HG03159 (cell line): ENCODE data around the gene OSGEP.
"Not testable (repeated sequence)": the region's sequence is repeated elsewhere in the genome, so short reads cannot be mapped to it uniquely, and the experiment has no call there.

Source experiments
- ATAC-seq: cut with Tn5 transposase; IDR thresholded peaks from one replicate; pipeline ENCODE4 v1.9.1; 2021; ENCODE audit warnings: mild to moderate bottlenecking, moderate library complexity; ENCODE audit not compliant: unreplicated experiment

Gene OSGEP

DNA sequence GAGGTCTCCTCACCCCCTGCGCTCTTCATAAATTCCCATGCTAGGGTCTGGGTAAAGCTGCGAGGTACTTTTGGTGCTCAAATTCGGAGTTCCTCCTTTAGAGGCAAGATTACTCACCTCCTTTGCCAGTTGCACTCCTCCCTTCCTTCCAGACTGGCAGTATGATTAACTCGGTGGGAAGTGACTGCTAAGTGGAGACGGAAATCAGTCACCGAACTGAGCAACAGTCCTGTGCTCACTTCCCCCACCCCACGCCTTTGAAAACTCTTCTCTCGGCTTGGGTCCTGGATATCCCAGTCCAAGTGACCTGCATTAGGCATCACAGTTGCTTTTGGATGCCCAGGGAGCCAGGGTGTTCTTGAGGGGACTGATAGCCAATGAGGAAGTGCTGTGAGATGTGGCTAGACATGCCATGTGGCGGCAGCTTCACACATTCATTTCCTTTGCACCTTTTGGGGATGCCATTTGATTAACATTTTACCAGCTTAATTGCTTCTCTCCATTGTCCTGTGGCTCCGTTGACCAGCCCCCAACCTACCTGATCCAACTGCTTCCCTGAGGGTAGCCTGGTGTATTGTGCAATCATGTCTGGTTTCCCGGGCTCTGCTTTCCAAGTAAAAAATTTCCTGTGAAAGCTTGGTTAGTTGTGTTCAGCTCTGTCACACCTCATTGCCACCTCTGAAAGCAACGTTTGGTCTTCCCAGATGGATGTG lies 15.4 kb upstream of the OSGEP start:
- peak; percentile 37 for ATAC-seq

DNA sequence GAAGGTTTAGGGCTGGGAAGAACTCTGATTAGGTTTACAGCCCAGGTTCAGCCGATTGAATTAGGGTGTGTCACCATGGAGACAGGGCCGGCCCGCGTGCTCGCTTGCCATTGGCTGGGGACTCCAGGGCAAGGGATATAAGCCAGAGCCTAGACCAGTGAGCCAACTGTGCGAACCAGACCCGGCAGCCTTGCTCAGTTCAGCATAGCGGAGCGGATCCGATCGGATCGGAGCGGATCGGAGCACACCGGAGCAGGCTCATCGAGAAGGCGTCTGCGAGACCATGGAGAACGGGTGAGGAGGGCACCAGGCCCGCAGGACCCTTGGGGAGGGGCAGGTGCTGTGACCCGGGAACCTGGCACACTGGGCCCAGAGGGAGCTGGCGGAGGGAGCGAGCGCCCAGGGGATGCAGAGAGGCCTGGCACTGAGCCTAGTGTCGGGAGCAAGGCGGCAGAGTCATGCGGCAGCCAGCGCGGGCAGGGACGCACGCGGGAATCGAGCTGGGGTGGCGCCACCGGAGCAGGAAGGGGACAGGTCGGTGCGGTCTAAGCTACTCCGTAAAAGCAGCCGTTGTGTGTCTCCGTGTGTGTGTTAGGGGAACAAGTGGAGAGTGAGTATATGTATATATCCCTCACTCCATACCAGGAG lies 14.8 kb upstream of the OSGEP start, which contains the start of gene PNP:
TSS of gene PNP (plus strand) at position 165 of the 648 bp plus-strand sequence. CDS start at position 284, 119 bp downstream.
- peak; percentile 93 for ATAC-seq

- ATAC-seq = no peak
These were observed 14.2 kb upstream of the OSGEP start for GRCh38 chr14:20468764-20469241.

- ATAC-seq = peak; percentile 89
These were observed 6.9 kb upstream of the OSGEP start, which contains the start of gene PIP4P1 for GRCh38 chr14:20461225-20462141. Gene PIP4P1, minus strand, starts transcription at chr14:20461434. Its CDS starts 109 bp downstream, at chr14:20461325.

DNA sequence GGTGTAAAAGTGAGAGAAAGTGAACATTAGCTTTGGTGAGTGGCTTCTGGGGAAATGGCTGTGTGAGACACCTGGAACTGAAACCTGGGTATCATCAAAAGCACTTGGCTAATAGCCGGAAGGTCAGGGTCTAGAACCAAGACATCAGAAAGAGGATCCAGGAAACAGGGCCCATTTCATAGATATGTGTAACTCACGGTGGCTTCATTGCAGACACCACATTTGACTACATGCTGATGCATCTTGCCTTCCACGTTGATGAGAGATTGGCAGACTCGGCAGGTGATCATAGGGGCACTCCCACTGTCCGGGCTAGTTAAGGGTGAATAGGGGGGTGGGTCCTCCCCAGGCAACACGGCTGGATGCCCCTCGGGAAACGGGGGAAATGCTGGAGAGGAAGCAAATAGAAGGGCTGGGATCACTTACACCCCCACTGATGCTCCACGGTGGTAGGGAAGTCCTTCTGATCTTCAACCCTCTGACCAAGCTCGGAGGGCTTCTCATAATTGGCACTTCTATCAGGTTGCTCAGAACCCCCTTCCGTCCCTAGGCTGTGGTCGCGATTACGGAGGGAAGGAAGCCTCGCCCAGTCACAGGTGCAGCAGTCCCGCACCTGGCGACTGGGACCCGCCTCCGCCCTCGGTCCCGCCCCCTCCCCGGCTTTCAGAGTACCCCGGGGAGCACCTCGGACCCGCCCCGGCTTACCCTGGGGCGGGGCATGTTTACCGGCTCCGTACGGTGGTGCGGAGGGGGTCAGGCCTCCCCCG lies 6.0 kb upstream of the OSGEP start:
- peak; percentile 14 for ATAC-seq

DNA sequence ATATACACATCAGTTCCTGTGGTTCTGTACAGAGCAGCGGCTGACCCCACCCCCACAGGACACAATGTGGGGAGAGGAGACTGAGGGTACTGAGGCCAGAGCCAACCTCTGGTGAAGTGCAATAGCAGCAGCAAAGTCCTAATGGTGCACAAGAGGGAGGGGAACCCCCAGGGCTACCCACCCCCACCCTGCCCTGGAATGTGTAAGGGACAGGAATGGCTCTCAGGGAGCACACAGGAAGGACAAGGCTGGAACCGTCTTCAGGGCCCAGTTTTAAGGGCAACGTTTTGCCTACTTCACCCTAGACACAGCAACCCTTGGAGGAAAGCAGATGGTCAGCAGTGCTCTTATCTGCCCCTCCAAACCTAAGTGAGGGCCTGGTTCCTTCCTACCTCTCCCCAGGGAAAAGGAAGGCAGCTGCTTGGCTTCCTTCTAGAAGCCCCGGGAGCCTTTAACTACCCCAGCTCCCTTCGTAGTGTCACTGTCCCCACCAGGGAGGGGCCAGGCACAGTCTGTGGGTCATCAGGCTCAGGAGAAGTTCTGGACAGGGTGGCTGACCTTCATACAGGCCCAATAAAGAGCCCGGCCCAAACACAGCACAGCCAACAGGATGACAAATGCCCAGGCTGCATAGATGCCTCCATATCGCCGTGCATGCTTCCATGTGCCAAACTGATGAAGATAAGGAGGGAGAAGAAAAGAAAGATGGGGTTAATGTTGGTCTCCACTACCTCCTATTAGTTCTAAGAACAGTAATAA lies 3.6 kb upstream of the OSGEP start:
- no peak for ATAC-seq

- no peak for ATAC-seq
These were observed 2.4 kb upstream of the OSGEP start for GRCh38 chr14:20456971-20457370.

GRCh38 chr14:20455355-20456300 lies 1.0 kb upstream of the OSGEP start:
- peak; percentile 48 for ATAC-seq

- ATAC-seq = not testable (repeated sequence)
These were observed 1.8 kb downstream of the OSGEP start for GRCh38 chr14:20452831-20453230.

- ATAC-seq = no peak
These were observed 7.7 kb downstream of the OSGEP start for GRCh38 chr14:20446889-20447288.

- ATAC-seq = not testable (repeated sequence)
These were observed 11.0 kb downstream of the OSGEP start for GRCh38 chr14:20443650-20444049.

- no peak for ATAC-seq
These were observed 13.2 kb downstream of the OSGEP start for GRCh38 chr14:20441461-20441860.

DNA sequence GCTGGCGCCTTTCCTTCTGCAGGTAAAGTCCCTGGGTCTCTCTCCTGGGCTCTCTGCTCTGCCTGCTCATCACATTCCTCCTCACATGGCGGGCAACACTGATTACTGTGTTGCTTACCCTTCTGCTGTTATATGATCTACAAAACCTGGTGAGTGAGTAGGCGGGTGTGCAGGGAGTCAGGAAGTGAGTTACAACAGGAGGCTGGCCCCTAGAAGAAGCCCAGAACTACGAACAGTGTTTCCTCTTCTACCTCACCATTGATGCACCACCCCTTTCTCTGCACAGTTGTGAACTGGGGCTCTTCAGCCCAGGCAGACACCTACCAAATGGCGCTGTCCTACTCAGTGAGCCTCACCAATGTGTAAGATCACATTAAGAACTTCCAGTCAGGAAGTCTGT lies 13.7 kb downstream of the OSGEP start:
- peak; percentile 91 for ATAC-seq

DNA sequence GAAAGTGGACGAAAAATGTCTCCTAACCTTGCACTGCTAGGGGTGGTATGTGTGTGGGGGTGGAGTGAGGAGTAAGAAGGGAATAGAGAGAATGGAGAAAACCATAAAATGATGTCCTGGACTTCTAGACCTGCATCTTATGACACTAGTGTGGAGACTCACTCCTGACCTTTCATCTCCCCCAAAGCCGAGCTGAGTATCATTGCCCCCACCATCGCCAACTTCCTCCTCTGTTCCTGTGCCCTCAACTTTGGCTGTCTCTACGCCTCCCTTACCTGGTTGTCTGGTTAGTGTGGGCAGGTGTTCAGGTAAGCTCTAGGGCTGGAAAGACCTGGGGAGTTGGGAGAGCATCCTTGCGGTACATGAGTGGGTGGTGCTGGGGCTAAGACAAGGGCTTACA lies 14.1 kb downstream of the OSGEP start:
- ATAC-seq = no peak

DNA sequence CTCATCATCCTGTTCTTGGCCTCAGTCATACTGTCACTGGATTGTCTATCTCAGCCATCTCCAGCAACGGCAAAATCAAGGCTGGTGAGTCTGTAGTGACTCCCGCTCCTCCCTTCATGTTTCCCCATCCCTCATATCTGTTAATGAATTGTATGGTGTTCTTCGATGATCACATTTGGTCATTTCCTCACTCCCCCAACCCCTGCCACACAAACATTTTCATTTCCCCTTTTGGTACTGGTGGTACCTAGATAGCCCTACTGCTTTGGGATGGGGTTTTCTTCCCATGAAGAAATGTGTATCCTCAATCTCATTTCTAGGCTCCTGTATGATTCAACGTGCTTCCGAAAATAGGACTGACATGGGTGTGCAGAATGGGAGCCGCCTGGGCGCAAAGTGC lies 15.9 kb downstream of the OSGEP start:
- ATAC-seq = no peak

DNA sequence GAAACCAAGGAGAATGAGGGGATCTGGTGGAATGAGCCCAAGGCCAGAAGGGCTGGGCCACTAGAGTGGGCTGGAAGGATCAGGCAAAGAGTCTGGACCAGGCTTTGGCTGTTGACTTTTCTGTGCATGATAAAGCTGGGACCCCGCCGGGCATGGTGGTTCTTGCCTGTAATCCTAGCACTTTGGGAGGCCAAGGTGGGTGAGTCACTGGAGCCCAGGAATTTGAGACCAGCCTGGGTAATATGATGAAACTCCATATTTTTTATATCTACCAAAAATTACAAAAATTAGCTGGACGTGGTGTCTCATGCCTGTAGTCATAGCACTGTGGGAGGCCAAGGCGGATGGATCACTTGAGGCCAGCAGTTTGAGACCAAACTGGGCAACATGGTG lies 18.3 kb downstream of the OSGEP start:
- no peak for ATAC-seq

- no peak for ATAC-seq
These were observed 18.8 kb downstream of the OSGEP start, which contains the start of gene KLHL33 for GRCh38 chr14:20435582-20436362. Gene KLHL33, minus strand, starts transcription at chr14:20436166. Its CDS starts 355 bp downstream, at chr14:20435811.
